ENCODE measurements around the gene ZSWIM7.

Gene ZSWIM7

GRCh38 chr17:15929941-15930340 lies 69.6 kb downstream of the ZSWIM7 start:
- no peak for DNase-seq (ENCODE audit: low spot score)

GRCh38 chr17:15928286-15928785 lies 71.2 kb downstream of the ZSWIM7 start:
- DNase-seq (ENCODE audit: low spot score): no peak
